HG03060 (cell line): ENCODE measurements around the gene GDF9.
"Not testable (repeated sequence)": the region's sequence is repeated elsewhere in the genome, so short reads cannot be mapped to it uniquely, and the experiment has no call there.

Experiments
- ATAC-seq: cut with Tn5 transposase; IDR thresholded peaks from one replicate; pipeline ENCODE4 v1.9.1; 2021; ENCODE audit warnings: low read depth, moderate number of reproducible peaks; ENCODE audit not compliant: unreplicated experiment

Gene GDF9

GRCh38 chr5:132873119-132873929 is 7.1 kb upstream of the GDF9 start, which contains the start of gene LEAP2:
LEAP2 (plus strand) TSS chr5:132873668; CDS start chr5:132873695, 27 bp downstream.
- ATAC-seq: no peak

- no peak for ATAC-seq
These were observed 6.5 kb upstream of the GDF9 start for GRCh38 chr5:132872788-132873118.

- ATAC-seq: no peak
These were observed 5.4 kb upstream of the GDF9 start for GRCh38 chr5:132871459-132872284.

- ATAC-seq: no peak
These were observed 4.5 kb upstream of the GDF9 start for GRCh38 chr5:132870801-132871200.

- ATAC-seq: no peak
These were observed 2.5 kb upstream of the GDF9 start for GRCh38 chr5:132868754-132869153.

- peak; percentile 1 for ATAC-seq
These were observed 780 bp upstream of the GDF9 start for GRCh38 chr5:132867046-132867451.

- no peak for ATAC-seq
These were observed 464 bp downstream of the GDF9 start for GRCh38 chr5:132865668-132866341.

- ATAC-seq: no peak
These were observed 5.5 kb downstream of the GDF9 start for GRCh38 chr5:132860742-132861141.

GRCh38 chr5:132859889-132860437 is 6.3 kb downstream of the GDF9 start:
- no peak for ATAC-seq

GRCh38 chr5:132856011-132856410 is 10.3 kb downstream of the GDF9 start:
- no peak for ATAC-seq

GRCh38 chr5:132854992-132855391 is 11.3 kb downstream of the GDF9 start:
- not testable (repeated sequence) for ATAC-seq

GRCh38 chr5:132854301-132854700 is 12.0 kb downstream of the GDF9 start:
- no peak for ATAC-seq

GRCh38 chr5:132853790-132854189 is 12.5 kb downstream of the GDF9 start:
- no peak for ATAC-seq

- ATAC-seq: no peak
These were observed 12.9 kb downstream of the GDF9 start for GRCh38 chr5:132853323-132853722.

- no peak for ATAC-seq
These were observed 16.2 kb downstream of the GDF9 start for GRCh38 chr5:132850066-132850465.

GRCh38 chr5:132849347-132849746 is 16.9 kb downstream of the GDF9 start:
- ATAC-seq: no peak

GRCh38 chr5:132848270-132848669 is 18.0 kb downstream of the GDF9 start:
- no peak for ATAC-seq

- ATAC-seq: no peak
These were observed 25.0 kb downstream of the GDF9 start for GRCh38 chr5:132841305-132841704.

- ATAC-seq: no peak
These were observed 25.4 kb downstream of the GDF9 start for GRCh38 chr5:132840896-132841295.

GRCh38 chr5:132840313-132840712 is 26.0 kb downstream of the GDF9 start:
- no peak for ATAC-seq
